GM19351 (cell line): ENCODE data around the gene DNAH9.
"Not testable (repeated sequence)": the region's sequence is repeated elsewhere in the genome, so short reads cannot be mapped to it uniquely, and the experiment has no call there.

Experiments used
- ATAC-seq: cut with Tn5 transposase; IDR thresholded peaks from one replicate; pipeline ENCODE4 v1.9.1; 2021; ENCODE audit warnings: mild to moderate bottlenecking, moderate library complexity; ENCODE audit not compliant: unreplicated experiment

DNAH9 gene

DNA sequence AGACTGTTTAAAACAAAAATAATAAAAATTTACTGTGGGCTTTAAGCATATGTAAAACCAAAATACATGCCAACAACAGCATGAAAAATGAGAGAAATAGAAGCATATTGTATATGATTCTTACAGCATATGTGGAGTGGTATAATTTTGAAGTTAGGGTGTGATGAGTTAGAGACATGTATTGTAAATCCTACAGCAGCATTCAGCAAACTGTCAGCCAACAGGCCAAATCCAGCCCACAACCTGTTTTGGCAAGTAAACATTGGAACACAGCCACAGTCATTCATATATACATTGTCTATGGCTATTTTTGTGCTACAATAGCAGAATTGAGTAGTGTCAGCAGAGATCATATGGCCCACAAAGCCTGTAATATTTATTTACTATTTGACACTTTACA is 356.7 kb downstream of the DNAH9 start:
- no peak for ATAC-seq

DNA sequence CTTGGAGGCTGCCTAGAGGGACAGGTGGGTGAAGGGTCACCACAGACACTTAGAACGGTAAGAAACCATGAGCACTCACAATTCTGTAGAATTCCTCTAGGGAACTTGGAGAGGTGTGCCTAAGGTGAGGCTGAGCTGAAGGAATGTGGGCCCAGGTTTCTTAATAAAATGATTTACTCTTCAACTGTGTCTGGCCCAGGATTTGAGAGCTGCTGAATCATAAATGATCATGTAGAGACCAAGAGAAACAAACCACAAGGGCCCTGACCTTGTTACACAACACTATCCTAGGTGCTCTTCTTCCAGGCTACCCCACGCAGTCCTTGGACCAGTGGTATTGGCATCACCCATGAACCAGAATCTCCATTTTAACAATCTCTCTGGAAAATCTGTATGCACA is 371.3 kb downstream of the DNAH9 start:
- ATAC-seq: no peak

DNA sequence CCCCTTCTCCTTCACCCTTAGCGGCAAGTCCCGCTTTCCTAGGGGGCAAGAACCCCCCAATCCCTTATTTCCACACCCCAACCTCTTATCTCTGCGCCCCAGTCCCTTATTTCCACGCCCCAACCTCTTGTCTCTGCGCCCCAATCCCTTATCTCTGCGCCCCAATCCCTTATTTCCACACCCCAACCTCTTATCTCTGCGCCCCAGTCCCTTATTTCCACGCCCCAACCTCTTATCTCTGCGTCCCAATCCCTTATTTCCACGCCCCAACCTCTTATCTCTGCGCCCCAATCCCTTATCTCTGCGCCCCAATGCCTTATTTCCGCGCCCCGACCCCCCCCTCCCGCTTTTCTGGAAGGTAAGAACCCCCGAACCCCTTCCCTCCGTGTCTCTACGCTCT is 374.5 kb downstream of the DNAH9 start:
- not testable (repeated sequence) for ATAC-seq

DNA sequence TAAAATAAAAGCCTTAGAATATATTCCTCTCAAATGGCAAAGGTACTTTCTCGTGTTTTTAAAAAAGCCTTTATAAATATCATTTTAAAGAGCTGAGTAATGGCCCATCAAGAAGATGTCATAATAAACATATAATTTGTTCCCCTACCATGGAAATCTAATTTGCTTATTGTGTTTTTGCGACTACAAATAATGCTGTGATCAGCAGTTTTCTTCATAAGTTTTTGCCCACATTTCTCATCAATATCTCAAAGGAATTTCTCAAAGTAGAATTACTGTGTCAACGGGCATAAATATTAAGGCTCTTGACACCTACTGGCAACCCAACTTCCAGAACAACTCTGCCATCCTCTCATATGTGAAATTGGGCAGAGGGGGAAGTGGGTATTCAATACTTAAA is 381.5 kb downstream of the DNAH9 start:
- no peak for ATAC-seq

DNA sequence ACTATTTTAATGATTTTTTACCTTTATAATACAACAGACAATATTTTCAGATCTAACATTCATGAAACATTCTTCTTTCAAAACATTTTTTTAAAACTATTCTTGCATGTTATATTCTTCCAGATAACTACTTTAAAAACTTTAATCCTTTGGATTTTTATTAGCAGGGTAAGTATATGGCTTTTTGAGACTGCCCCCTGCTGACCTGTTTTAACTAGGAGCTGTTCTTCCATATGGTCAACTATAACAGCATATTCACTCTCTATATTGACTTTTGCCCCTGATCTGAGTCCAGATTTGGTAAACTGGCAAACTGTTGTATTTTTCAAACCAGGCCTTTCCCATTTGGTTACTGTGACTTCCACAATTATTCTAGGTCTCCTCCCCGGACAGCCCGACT is 382.5 kb downstream of the DNAH9 start:
- ATAC-seq: no peak

DNA sequence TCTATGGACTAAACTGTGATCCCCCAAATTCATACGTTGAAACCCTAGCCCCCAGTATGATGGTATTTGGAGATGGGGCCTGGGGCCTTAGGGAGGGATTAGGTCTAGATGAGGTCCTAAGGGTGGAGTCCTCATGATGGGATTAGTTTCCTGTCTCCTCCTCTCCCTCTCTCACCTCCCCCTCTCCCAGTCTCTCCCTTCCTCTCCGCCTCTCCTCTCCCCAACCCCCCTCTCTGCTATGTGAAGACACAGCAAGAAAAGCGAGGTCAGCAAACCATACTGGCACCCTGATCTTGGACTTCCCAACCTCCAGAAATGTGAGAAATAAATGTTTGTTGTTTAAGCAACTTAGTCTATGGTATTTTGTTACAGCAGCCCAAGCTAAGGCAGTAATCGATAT is 383.6 kb downstream of the DNAH9 start:
- no peak for ATAC-seq

DNA sequence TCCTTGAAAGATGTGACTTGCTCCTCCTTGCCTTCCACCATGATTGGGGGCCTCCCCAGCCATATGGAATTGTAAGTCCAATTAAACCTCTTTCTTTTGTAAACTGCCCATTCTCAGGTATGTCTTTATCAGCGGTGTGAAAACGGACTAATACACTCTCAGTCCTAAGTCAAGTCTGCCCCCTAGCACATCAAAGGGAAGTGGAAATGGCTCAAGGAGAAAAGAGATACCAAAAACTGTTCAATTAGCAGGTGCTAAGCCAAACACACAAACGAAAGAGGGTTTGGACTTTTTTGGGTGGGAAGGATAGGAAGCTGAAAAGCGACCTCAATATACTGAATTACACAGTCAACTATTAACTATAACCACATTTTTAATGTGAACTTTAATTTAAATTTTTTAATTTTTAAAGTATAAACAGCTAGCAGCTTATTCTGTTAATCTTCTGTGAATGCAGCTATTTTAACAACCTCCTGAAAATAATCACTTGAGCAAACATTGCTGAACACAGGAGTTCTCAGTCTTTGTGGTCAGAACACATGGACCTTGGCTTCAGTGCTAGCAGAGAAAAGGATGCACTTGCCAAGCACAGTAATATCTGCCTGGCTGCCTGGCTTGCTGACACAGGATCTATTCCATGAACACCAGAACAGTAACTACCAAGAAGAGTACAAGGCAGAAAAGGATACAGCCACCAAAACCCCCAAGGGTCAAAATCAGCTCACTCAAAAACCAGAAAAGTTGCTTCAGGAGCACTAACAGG is 388.1 kb downstream of the DNAH9 start:
- ATAC-seq: no peak

DNA sequence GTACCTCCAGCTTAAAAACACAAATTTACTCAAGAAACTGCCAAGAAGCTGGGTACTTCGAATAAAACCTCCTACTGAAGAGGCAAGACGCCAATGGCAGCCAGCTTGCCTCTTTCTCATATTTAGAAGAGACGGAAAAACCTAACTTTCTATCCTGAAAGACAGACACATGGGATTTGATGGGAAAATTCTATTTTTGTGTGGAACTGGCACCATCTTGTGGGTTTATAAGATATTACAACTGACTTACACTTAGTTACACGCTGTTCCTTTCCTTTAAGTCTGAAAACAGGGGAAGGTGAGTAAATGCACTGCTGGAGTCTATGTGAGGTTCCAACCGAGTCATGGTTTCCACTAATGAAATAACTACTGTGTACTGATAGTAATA is 388.7 kb downstream of the DNAH9 start:
- ATAC-seq: no peak

DNA sequence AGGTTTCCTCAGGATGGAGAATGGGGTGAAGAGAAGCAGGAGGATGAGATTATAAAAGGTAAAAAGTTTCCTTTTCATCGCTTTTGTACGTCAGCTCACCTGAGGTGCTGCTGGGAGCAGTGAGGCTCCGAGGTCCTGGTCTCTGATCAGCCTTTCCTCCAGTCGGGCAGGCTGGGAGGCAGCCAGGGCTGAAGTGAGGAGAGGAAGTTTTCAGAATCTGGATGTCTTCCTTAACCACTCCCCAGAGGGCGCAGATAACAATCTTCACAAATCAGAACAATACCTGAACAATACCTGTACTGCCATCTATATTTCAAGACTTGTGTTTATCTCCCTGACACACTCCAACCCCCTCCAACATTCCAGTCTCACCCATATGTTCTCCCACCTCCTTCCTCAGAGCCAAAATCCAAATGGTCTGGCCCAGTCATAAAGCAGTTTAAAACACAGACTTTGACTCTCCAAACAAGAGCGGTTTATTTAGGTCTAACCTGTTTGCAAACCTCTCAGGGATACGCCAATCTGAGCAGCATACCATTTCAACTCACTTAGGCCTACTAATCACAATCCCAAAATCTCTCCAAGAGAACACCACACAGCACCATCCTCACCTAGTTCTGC is 392.2 kb downstream of the DNAH9 start:
- no peak for ATAC-seq

DNA sequence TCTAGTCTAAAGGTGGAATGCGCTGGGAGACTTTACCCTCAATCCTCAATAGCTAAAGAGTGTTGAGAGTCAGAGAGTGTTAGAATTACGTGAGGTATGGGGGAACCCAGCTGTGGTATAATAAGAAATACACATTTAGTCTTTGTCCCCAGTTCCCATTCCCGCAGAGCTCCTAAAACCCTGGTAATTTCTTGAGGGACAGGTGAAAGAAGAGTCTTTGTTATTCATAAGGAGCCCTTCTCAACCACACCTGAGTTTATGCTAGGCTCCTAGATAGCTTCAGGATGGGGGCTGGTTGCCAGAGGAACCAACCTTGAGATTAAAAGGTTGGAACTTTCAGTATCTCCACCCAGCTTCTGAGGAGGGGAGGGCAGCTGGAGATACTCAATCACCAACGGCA is 393.2 kb downstream of the DNAH9 start:
- ATAC-seq: no peak

DNA sequence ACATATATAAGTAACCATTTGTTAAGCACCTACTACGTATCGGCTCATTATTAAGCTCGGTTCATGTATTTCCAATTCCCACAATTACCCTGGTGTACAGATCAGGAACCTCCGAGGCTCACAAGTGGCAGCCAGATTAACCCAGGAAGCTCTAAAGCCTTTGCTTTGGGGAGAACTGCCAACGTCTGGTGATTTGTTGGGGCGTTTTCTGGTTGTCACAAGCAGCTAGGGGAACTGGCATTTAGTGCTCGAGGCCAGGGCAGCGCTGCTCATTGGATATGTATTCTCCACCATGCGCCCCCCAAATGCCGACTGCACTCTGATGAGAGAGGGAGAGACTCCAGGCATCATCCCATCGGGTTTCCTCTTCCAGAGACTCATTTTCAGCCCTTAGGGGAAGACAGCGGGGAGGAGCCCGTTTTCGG is 398.5 kb downstream of the DNAH9 start:
- peak; percentile 48 for ATAC-seq

DNA sequence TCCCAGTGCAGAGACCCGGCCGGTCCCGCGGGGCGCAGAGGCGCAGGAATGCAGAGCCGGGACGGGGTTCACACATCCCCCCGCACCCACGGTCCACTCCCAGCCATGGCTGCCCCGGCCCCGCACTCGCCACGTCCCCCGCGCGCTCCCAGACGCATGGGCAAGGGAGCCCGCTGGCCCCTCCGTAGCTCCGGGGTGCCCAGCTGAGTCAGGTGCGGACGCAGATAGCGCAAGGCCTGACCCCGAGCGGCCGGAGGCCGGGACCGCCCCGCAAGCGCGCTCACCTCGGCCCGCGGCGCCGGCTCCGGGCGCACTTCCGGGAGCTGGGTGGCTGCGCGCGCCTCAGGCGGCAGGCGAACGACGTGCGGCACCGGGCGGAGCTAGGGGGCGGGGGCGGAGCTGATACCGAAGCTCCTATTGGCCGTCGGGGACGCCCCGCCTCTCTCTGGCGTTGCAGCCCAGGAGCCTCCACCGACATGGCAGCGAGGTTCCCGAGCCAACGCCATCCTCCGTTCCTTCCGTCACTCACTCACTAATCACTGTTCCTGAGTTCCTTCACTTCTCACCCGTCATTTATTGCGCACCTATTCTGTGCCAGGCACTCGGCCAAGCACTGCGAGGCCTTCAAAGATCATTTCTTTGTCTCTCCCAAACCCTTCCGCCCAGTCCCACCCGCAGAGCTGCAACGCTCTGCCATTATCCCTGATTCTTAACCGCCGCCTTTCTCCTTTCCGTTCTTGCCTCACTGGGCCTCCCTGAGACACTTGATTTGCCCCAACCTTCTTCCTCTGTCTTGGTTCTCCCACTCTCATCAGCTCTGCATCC is 399.1 kb downstream of the DNAH9 start, which contains the start of gene ZNF18:
Gene ZNF18 (minus strand): TSS at position 329 of the 825 bp plus-strand sequence. CDS start 4,646 bp downstream, outside the sequence.
- ATAC-seq: peak; percentile 92

DNA sequence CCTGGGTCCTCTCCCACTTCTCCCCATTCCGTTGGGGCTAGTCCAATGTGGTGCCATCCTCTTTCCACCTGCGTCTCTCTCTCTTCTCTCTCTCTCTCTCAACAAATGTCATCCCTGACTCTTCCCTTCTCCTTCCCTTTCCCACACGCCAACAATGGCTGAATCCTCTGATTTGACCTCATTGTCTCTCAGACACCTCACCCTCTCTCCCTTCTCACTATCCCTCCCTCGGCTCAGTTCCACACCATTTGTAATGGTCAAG is 399.6 kb downstream of the DNAH9 start:
- no peak for ATAC-seq

DNA sequence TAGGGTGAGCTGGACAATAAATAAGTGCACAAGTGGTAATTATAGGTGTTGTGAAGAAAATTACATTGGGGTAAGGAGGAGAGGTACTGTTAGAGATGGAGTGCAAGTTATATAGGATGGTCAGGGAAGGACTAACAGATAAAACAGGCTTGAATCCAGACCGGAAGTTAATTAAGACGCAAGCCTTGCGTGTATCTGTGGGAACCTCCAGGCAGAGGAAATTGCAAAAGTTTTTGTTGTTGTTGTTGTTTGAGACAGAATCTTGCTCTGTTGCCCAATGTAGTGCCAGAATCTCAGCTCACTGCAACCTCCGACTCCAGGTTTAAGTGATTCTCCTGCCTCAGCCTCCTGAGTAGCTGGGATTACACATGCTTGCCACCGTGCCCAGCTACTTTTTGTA is 401.4 kb downstream of the DNAH9 start:
- no peak for ATAC-seq

DNA sequence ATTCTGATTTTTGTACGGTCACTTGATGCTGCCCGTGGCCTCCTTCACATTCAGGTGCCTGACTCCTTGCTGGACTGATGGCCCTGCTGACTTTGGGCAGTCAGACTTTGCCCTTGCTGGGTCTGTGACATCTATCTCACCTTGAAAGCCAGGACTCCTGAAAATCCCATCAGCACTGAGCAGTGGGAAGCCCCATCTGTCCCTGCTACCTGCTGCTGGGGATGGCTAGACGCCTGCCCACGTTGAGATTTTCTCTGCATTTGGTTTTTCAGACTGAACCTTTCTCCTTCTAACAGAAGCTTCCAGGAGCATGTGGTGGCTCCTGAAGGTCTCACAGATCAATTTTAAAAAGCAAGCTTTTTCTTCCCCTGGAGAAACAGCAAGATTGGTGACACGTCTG is 409.2 kb downstream of the DNAH9 start:
- ATAC-seq: no peak
